HT1080 (cell line): ENCODE measurements around the gene PFN2. TPM values are rescaled to one million over a fixed set of nuclear protein-coding genes. Genes with fewer than 3 reads are reported as not detected.
"Not testable (repeated sequence)": the region's sequence is repeated elsewhere in the genome, so short reads cannot be mapped to it uniquely, and the experiment has no call there.

ENCODE experiments used
- DNase-seq: peaks from one replicate; pipeline ENCODE4 v3.0.0-alpha.2; 2015; ENCODE audit warnings: low read depth
- polyA plus RNA-seq, 2 experiments: library from polyadenylated mRNA; depleted of rRNA; stranded (reverse); fragments of >200 nt; gene quantifications; 2 replicates each; pipeline ENCODE4 v1.2.3, GENCODE V29; 2015
- total RNA-seq: library from RNA; depleted of rRNA; stranded (reverse); fragments of >200 nt; shearing (Covaris generic); gene quantifications from 2 replicates; pipeline ENCODE4 v1.2.3, GENCODE V29; 2014; rRNA removed

Gene PFN2, protein sequence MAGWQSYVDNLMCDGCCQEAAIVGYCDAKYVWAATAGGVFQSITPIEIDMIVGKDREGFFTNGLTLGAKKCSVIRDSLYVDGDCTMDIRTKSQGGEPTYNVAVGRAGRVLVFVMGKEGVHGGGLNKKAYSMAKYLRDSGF
- total RNA-seq = 226 and 261 TPM in 2 replicates
- polyA plus RNA-seq (2015; cell fraction: cytosol; rRNA removed) = 520 and 585 TPM in 2 replicates
- 298 and 305 TPM in 2 replicates for polyA plus RNA-seq (2015; cell fraction: nucleus; rRNA removed)

DNA sequence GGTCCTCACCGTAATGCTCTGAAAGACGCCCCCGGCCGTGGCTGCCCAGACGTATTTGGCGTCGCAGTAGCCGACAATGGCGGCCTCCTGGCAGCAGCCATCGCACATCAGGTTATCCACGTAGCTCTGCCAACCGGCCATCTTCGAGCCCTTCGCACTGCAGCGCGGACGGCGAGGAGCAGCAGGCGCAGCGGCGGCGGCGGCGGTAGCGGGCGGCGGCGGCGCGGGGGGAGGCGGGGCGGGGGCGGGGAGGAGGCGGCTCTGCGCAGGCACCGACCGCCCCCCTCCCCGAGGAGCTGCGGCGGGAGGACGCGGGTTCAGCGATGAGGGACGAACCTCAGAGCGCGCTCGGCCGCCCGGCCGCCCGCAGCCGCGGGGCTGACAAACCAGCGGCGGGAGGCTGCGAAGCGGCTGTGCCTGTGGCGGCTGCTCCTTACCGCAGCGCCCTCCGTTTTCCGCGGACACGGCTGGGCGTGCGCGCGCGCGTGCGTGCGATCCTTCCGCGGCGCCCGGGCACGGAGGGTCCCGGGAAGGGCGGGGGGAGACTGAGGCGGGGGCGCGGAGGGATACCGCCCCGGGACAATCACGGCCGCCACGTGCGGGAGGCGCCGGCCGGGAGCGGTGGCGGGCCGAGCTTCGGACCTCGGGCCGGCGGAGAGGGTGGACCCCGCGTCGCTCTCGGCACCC, at the start of gene PFN2:
PFN2 (minus strand) TSS at position 180 of the 687 bp plus-strand sequence; CDS start at position 141, 39 bp downstream.
- DNase-seq = no peak

DNA sequence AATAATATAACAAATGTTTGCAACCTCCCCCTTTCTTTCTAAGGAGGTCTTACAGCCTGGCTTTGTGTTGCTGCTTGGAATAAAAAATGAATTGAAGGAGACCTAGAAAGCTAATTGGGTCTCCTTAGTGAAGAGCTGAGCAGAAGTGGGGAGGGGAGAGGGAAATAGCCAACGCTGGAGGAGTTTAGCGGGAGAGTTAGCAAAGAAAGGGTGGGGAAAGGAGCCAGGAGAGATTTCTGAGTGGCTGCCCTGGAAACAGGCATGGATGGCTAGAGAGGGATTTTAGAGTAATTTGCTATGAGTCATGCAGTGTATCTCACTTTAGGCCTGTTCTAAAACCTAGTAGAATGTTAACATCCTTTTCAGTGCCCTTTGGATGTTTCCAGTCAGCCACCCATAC, 45.2 kb upstream of the PFN2 start:
- peak; percentile 24 for DNase-seq

DNA sequence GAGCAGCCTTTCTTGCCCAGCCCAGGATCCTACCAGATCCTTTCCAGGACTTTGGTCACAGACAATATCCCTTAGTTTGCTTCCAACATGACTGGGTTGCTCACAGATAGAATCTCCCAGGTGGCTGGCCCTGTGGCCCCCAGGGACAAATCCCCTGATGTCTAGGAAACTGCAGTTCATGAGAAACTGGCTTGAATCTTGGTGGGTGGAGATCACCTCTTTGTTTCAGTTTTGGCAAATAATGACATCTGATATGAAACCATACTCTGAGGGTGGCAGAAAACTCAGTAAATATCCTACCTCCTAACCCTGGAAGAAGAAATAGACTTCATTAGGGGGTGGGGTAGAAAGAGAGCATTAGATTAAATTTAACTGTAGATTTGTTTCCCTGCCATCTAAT, 44.1 kb upstream of the PFN2 start:
- DNase-seq = no peak

DNA sequence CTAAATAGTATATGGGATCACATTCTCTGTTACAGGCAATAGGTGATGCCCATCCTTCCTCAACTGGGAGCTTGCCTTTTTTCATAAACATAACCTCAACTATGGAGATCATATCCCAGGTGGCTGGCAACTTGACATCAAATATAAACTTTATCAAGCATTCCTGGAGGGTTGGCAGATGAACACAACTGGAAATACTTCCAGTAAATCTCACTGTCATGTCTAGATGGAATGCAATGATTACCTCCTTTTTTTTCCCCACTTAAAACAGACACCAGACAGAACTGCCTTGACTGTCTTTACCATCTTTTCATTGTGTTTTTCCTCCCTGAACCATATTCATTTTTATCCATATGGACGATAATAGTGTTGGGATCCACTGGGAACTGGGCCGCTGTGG, 43.1 kb upstream of the PFN2 start:
- DNase-seq = no peak

DNA sequence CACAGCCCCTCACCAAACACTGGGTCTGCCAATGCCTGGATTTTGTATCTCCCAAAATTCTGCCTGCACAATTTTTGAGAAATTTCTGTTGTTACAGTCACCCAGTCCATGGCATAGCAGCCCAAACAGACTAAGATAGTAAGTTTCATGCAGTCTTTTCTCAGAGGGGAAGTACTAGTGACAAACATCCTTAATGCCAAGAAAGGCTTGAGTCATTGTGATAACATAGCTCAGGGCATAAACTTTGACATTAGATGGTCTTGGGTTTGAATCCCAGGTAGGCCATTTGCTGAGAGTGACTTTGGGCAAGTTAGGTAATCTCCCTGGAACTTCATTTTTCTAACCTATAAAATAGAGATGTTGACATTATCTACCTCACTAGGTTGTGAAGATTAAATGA, 36.1 kb upstream of the PFN2 start:
- DNase-seq = peak; percentile 46

DNA sequence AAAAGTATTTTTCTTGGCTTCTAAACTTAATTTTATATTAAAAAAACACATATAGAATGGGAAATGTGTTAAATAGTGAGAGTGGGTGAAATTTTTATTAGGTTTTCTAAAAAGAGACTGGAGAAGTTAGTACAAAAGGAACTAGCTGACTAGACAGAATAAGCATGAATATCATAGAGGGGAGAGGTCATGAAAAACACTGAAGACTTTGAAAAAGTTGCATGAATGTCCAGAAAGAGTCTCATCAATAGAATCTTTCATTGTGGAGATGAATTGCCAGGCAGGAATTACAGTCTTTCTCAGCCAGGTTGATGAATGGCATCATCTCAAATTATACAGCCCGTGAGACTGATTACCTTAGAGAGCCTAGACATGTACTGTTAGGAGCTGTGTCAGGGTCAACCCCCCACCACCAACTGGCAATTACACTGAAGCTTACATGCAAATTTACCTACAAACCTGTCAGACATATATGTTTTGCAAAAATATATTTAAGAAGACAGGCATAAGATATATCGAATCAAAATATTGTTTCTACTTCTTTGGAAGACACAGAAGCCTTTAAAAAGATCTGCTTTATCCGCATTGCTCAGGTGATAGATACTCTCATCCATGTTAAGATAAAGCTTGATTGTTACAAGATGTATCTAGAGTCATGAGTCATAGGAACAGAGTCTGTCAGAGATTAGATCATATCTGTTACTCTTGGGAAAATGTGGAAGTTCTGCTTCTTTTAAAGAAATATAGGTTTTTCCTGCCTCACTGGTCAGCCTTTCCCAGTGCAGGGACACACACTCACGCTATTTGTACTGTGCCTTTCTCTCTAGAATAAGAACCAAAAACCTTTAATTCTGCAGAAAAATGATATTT, 34.8 kb upstream of the PFN2 start:
- peak; percentile 80 for DNase-seq

DNA sequence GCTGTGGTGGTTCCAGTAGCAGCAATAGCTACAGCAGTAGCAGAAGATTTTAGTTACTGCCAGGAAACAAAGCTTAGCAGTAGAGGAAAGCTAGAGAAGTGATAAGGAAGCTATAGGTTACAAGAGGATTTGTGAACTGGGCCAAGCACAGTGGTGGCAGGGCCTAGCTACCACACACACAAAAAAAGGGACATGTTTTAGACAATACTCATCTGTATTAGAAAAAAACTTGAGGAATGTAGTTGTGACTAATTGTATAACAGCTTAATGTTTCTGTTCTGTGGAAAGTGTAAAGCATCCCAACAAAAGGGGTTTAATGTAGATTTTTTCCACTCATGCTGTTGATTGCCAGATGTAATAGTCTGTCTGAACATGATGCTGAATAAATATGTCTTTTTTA, 29.9 kb upstream of the PFN2 start:
- peak; percentile 7 for DNase-seq

DNA sequence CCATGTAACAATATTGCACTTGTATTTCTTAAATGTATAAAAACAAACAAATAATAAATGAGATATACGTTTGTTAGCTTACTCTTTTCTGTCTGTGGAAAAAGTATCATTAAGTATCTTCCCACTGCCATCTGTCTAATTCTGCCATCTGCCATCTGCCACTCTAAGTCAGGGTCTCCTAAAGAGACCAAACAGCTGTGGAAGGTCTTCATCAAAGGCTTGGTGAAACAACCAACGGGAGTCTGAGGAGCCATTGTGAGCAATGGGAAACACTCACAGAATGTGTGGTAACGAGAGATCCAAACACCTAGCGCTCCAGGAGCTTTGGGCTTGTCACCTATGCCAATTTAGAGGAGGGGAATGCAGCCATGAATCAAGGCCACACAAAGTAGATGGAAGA, 28.7 kb upstream of the PFN2 start:
- DNase-seq = no peak

DNA sequence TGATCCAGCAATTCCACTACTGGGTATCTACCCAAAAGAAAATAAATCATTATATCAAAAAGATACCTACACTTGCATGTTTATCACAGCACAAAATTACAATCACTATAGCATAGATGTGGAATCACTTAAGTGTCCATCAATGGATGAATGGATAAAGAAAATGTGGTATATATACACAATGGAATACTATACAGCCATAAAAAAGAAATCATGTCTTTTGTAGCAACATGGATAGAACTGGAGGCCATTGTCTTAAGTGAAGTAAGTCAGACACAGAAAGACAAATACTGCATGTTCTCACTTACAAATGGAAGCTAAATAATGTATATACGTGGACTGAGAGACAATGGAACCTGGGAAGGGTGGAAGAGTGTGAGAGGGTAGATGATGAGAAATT, 28.3 kb upstream of the PFN2 start:
- no peak for DNase-seq

DNA sequence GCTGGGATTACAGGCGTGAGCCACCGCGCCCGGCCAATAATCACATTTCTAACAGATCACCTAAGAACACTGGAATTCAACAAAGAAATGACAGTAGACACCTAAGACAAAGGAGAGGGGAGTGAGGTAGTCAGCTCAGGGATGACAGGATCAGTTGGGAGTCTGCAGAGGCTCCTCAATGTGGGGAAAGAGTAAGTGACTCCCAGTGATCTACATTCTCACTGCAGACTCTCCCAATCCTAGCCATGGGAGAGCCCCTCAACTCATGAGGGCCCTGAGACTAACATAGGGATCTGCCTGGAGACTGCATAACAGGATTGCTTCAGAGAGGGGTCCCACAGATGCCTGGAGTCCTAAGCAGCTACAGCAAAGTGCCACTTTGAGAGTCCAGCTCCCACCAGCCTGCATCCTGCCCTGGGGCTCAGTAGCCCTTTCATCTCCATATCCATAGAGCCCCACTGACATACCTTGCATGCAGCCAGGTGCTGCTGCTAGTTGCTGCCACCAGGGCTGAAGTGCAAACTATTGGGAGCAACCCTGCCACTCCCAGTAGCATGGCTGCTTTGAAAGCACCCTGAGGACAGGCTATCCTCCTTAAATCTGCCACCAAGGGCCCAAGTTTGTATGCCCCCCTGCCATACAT, 21.8 kb upstream of the PFN2 start:
- DNase-seq = no peak

DNA sequence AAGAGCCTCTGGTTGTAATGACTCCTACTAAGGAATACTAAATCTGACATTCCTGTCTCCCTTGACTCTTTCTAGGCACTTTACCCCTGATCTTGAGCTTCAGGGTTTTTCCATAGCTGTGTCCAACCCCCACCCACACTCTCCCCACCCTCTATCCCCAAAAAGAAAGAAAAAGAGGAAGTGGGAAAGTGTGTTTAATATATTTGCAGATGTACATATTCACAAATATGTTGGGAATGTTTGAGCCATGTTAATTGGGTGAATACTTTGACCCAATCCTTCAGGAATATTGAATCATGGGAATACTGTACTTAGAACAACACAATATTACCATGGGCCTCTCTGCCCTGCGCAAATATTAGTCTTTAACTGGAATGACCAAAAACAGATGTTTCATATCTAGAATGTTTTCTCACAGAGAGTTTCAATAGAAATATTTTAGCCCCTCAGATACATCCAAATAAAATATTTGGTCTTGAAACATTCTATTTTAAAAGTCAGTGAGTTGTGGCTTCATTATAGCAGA, 19.8 kb upstream of the PFN2 start:
- DNase-seq = no peak

DNA sequence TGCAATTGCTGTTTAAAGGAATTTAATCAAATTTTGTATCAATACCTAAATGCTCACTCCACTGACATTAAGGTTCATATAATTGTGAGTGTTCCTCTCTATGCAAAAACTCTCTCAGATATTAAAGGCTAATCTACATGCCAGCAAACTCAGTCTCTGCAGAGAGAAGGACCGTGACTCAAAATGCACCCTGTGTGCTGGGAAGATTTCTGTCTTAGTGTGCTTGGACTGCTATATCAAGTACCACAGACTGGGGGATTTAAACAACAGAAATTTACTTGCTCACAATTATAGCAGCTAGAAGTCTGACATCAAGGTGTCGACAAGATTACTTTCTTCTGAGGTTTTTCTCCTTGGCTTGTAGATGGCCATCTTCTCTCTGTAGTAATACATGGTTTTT, 18.6 kb upstream of the PFN2 start:
- DNase-seq = no peak

DNA sequence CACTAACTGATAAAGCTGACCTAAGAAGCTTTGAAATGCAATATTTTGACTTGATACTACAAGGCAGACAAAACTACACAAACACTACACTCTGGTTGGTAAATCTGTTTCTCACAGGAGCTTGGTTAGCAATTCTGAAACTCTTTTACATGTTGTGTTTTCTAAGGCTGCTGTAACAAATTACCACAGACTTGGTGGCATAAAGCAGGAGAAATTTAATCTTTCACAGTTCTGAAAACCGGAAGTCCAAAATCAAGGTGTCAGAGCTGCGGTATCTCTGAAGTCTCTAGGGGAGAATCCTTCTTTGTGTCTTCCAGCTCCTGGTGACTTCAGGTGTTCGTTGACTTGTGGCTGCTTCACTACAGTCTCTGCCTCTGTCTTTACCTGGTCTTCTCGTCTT, 12.9 kb upstream of the PFN2 start:
- no peak for DNase-seq

DNA sequence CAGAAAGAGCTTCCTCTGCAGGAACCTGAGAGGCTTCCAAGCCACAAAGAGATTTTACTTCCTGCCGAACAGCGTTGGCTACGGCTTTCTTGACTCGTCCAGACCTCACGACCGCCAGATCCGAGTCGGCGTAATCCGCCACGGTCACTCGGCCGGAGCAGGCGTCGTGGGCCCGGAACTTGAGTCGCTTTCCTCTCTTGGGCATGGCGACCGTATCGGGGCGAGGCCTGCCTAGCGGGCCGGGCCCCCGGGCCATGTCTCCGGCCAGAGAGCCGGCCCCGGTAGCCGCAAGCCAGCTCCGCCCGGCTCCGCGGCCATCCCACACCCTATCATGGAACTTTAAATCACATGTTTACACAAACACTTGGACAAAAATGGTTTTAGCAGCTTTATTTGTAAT, 12.4 kb upstream of the PFN2 start:
- DNase-seq = not testable (repeated sequence)

DNA sequence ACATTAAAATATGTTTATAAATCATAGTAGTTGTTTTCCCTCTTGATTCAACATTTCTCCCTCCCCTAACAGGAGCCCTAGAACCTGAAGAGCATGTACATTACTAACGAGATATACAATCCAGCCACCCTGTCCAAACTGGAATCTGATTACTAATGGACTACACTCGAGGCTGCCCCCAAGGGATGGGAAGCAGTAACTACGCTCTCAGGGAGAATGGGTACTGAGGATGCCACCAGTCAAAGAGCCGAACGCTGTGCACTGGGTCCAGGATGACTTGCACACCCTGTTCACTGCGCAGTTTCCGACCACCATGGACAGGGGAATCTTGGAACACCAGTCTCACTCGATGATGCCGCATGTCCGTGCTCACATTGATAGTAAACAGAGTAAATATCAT, 11.3 kb upstream of the PFN2 start:
- DNase-seq = not testable (repeated sequence)

DNA sequence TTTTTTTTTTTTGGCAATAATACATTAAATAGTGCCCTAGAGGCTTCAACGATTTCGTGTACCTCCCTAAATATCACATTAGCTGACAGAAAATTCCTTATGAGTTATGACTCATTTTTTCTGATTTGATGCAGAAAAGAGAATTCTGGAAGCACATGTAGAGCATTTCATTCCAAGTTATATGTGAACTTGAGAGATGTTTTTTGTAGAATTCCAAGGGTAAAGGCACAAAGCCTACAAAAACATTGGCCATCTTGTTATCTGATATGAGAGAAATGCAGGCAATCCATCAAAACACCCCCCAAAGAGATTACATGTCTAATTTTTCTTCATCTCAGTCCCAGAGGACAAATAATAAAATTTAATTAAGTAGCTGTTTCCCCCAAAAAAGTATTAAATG, 6.7 kb upstream of the PFN2 start:
- no peak for DNase-seq

DNA sequence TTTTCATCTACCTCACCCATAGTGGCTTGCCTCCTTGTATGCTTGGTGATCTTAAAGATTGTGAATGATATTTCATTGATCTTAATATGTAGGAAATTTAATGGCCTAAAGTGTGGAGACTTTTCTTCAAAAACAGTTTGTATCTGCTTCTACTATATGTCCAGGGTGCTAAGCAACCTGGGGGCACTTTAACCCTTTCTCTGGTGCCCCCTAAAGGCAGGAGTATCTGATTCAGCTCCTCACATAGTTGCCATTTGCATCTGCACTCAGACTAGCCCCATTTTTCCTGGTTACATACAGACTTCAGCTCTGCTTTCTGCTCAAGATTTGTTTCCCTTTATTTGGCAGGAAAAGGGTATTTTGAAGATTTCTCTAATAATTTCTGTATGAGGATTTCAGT, 5.2 kb upstream of the PFN2 start:
- peak; percentile 13 for DNase-seq

DNA sequence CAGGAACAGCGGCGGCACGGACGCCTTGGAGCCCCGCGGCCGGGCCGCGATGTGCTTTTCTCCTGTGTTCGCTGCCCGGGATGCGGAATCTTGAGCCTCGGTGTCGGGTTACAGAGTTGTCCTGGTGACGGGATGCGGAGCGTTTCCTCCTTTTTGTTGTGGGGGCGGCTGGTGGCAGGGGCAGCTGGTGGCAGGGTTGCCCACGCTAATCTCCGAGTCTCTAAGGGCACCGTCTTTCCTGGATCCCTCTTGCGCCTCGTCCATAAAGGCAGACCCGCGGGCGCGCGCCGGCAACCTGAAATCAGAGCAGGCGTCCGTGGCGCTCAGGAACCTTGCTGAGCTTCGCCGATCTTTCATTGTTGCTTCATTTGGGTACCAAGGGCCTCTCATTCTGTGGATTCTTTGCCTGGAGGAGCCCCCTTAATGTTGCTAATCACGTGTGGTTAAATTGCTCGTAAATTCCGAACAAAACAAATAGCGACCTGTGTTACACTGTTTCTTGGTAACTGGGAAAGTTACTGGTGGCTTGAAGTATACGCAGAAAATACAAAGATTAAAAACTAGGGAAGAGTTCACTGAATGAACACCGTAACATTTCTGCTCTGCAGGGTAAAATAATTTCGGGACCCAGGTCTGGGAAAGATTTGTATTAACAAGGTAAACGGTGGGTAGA, 844 bp upstream of the PFN2 start:
- DNase-seq = peak; percentile 83

DNA sequence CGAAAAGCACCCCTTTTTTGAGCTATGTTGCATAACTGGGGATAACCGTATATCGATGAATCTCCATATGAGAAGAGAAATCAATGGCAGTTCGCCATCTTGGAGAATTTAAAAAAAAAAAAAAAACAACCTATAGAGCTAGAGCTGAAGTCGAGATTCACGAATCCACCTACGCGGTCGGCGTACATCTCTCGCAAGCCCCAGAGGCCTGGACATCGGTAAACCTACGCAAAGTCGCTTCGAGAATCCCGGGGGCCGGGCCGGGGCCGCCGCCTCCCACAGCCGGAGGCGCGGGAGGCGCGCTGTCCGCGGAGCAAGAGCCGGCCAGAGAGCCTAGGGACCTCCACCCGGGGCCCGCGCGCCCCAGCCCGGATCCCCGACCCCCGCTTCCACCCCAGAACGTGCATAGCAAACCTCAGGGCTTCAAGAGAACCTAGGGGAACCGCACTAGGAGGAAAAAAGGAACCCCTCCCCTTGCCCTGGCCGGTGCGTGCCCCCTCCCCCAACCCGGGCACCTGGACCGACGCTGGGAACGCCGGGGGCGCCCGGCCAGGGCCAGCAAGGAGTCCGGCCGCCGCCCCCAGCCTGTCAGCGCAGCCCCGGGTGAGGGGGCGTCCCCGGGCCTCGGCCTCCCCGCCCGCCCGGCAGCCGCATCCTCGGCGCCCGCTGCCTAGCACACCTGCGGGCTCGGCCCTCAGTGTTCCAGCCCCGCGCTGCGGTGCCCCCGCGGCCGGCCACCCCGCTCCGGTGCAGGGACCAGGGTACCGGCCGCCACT, 567 bp downstream of the PFN2 start:
- DNase-seq = peak; percentile 72
